ENCODE measurements around the gene ANKS1B.
"Not testable (repeated sequence)": the region's sequence is repeated elsewhere in the genome, so short reads cannot be mapped to it uniquely, and the experiment has no call there.

ANKS1B gene

GRCh38 chr12:99034201-99034600, 950.5 kb downstream of the ANKS1B start:
- DNase-seq = not testable (repeated sequence)

GRCh38 chr12:99029511-99030271, 955.0 kb downstream of the ANKS1B start:
- DNase-seq = no peak

- DNase-seq = no peak
These were observed 957.3 kb downstream of the ANKS1B start for GRCh38 chr12:99027461-99027860.

GRCh38 chr12:99027055-99027393, 957.7 kb downstream of the ANKS1B start:
- DNase-seq = no peak

GRCh38 chr12:99026332-99027054, 958.2 kb downstream of the ANKS1B start:
- no peak for DNase-seq

- DNase-seq = no peak
These were observed 959.9 kb downstream of the ANKS1B start for GRCh38 chr12:99024870-99025269.

- no peak for DNase-seq
These were observed 960.5 kb downstream of the ANKS1B start for GRCh38 chr12:99024191-99024590.

GRCh38 chr12:99020871-99021270, 963.9 kb downstream of the ANKS1B start:
- DNase-seq = no peak

- DNase-seq = no peak
These were observed 964.9 kb downstream of the ANKS1B start for GRCh38 chr12:99019798-99020197.

- no peak for DNase-seq
These were observed 966.8 kb downstream of the ANKS1B start for GRCh38 chr12:99017971-99018370.

GRCh38 chr12:99009654-99010296, 975.0 kb downstream of the ANKS1B start:
- no peak for DNase-seq

GRCh38 chr12:99005601-99006000, 979.1 kb downstream of the ANKS1B start:
- no peak for DNase-seq

- no peak for DNase-seq
These were observed 979.8 kb downstream of the ANKS1B start for GRCh38 chr12:99004799-99005466.

GRCh38 chr12:99002731-99003130, 982.0 kb downstream of the ANKS1B start:
- no peak for DNase-seq

- no peak for DNase-seq
These were observed 982.6 kb downstream of the ANKS1B start for GRCh38 chr12:99002156-99002555.

GRCh38 chr12:98999559-98999958, 985.2 kb downstream of the ANKS1B start:
- no peak for DNase-seq

- DNase-seq = no peak
These were observed 985.9 kb downstream of the ANKS1B start for GRCh38 chr12:98998697-98999299.

- no peak for DNase-seq
These were observed 986.8 kb downstream of the ANKS1B start for GRCh38 chr12:98997899-98998298.

GRCh38 chr12:98990648-98991047, 994.1 kb downstream of the ANKS1B start:
- DNase-seq = no peak

GRCh38 chr12:98985156-98985555, 999.6 kb downstream of the ANKS1B start:
- DNase-seq = no peak

GRCh38 chr12:98983647-98984046, 1001.1 kb downstream of the ANKS1B start:
- DNase-seq = no peak

- no peak for DNase-seq
These were observed 1004.2 kb downstream of the ANKS1B start for GRCh38 chr12:98980508-98980907.

GRCh38 chr12:98977186-98977585, 1007.5 kb downstream of the ANKS1B start:
- no peak for DNase-seq
